GM18951 (cell line): Measurements from ENCODE around the gene PPP2R3B.
"Not testable (repeated sequence)": the region's sequence is repeated elsewhere in the genome, so short reads cannot be mapped to it uniquely, and the experiment has no call there.

ENCODE experiments used
- POLR2A ChIP-seq: IDR thresholded peaks from 4 replicates; pipeline ENCODE4 v1.6.1; 2011; ENCODE audit warnings: mild to moderate bottlenecking; ENCODE audit not compliant: insufficient read length, insufficient read depth; ENCODE audit errors: extremely low read depth
- in situ Hi-C: fragments of 300-500 bp; cut with MboI; formaldehyde crosslinking; loops from one replicate; pipeline ENCODE4 v1.12.0; 2022; ENCODE audit warnings: low sequenced_read_pairs, mixed read lengths, inconsistent platforms; ENCODE audit not compliant: unreplicated experiment

The PPP2R3B gene

GRCh38 chrX:360496-361150, 26.1 kb downstream of the PPP2R3B start:
- no peak for TF ChIP-seq POLR2A
- in situ Hi-C loops, result no loop called here

- in situ Hi-C loops, result no loop called here
- no peak for TF ChIP-seq POLR2A
These were observed 28.0 kb downstream of the PPP2R3B start for GRCh38 chrX:358651-359143.

GRCh38 chrX:357693-358471, 28.8 kb downstream of the PPP2R3B start:
- no peak for TF ChIP-seq POLR2A
- in situ Hi-C loops, result no loop called here

- in situ Hi-C loops, result no loop called here
- TF ChIP-seq POLR2A, result no peak
These were observed 29.5 kb downstream of the PPP2R3B start for GRCh38 chrX:357035-357692.

- in situ Hi-C loops, result no loop called here
- TF ChIP-seq POLR2A, result no peak
These were observed 30.2 kb downstream of the PPP2R3B start for GRCh38 chrX:356385-357034.

- in situ Hi-C loops, result no loop called here
- TF ChIP-seq POLR2A, result no peak
These were observed 31.2 kb downstream of the PPP2R3B start for GRCh38 chrX:355329-356050.

GRCh38 chrX:353566-354535, 32.9 kb downstream of the PPP2R3B start:
- in situ Hi-C loops, result no loop called here
- TF ChIP-seq POLR2A, result no peak

- in situ Hi-C loops, result no loop called here
- no peak for TF ChIP-seq POLR2A
These were observed 34.0 kb downstream of the PPP2R3B start for GRCh38 chrX:352582-353314.

GRCh38 chrX:352181-352580, 34.5 kb downstream of the PPP2R3B start:
- in situ Hi-C loops, result no loop called here
- no peak for TF ChIP-seq POLR2A

GRCh38 chrX:351736-352135, 35.0 kb downstream of the PPP2R3B start:
- in situ Hi-C loops, result no loop called here
- no peak for TF ChIP-seq POLR2A

- in situ Hi-C loops, result not testable (repeated sequence)
These were observed 35.4 kb downstream of the PPP2R3B start for GRCh38 chrX:351324-351641.

GRCh38 chrX:350534-351323, 36.0 kb downstream of the PPP2R3B start:
- no peak for TF ChIP-seq POLR2A
- in situ Hi-C loops, result no loop called here
